Ascending aorta (tissue), 2 donors: ENCODE measurements around the gene HOXB5. TPM values are rescaled to one million over a fixed set of nuclear protein-coding genes. Genes with fewer than 3 reads are reported as not detected.

ENCODE experiments used
- DNase-seq, 2 donors: peaks; one replicate each; pipeline ENCODE4 v3.0.0-alpha.2; 2019; ENCODE audit warnings: low spot score in 2 of 2
- H3K27ac ChIP-seq, 2 donors: fragments of 200-600 bp; sonication (generic); one replicate each; pipeline ENCODE4 v1.5.1; 2016 to 2017; ENCODE audit warnings: mild to moderate bottlenecking in 1 of 2
- H3K27me3 ChIP-seq: fragments of 200-600 bp; sonication (generic); one replicate; pipeline ENCODE4 v1.5.1; 2017
- H3K36me3 ChIP-seq, 2 donors: fragments of 200-600 bp; sonication (generic); one replicate each; pipeline ENCODE4 v1.5.1; 2016
- H3K4me1 ChIP-seq, 2 donors: fragments of 200-600 bp; sonication (generic); one replicate each; pipeline ENCODE4 v1.5.1; 2016 to 2017; ENCODE audit warnings: mild to moderate bottlenecking in 1 of 2
- H3K4me3 ChIP-seq, 2 donors: fragments of 200-600 bp; sonication (generic); one replicate each; pipeline ENCODE4 v1.5.1; 2016 to 2017; ENCODE audit warnings: mild to moderate bottlenecking in 1 of 2
- H3K9me3 ChIP-seq, 2 donors: fragments of 200-600 bp; sonication (generic); one replicate each; pipeline ENCODE4 v1.5.1; 2016
- CTCF ChIP-seq, 3 experiments: fragments of 200-600 bp in 2 of 3; fragments of 450-650 bp in 1 of 3; sonication (generic) in 2 of 3; IDR thresholded peaks; one replicate each; pipeline ENCODE4 v1.5.1; 2016 to 2019; ENCODE audit warnings: antibody characterized with exemption in 3 of 3, mild to moderate bottlenecking in 1 of 3, moderate library complexity in 1 of 3
- intact Hi-C: fragments of 100-400 bp; cut with DNase I; formaldehyde crosslinking; loops from one replicate; pipeline ENCODE4 v1.15.1; 2023
- total RNA-seq: library from RNA; depleted of rRNA; stranded (reverse); fragments of >200 nt; gene quantifications from one replicate; pipeline ENCODE4 v1.1.0, GENCODE V29; 2016

The HOXB5 gene
- total RNA-seq, 1 donor from 2014 or later = 0.53 TPM

DNA sequence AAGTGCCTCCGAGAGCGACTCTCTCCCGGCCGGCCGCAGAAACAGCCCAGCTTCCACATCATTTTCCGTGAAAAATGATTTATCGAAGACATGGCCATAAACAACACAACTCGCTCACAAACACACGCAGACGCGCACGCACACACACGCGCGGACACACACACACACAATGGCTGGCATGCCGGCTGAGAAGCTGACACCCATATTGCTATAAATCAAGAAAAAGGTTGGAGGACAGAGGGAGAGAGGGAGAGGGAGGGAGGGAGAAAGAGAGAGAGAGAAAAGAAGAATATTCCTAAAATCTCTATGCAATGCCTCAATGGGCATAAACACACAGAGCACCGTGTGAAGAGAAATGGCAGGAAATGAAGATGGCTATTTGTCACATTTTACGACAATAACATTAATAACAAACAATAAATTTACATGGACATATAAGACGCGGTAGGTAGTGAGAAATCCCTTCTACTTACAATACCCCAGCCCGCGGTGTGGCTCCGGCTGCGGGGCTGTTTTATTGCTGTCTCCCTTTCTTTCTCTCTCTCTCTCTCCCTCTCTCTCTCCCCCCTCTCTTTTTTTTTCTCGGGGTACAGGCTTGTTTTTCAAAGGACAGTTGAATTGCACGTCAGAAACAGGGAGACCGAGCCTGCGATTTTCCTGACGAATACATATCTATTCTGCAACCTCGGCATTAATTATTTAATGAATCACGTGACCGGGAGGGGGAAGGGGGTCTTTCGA, 24.9 kb downstream of the HOXB5 start:
- Histone ChIP-seq H3K27me3 (no peaks in the 10 kb centered on the region), H3K27ac (peak overlapping the region; percentile 93 to 97), H3K9me3 (no peaks in the 10 kb centered on the region), H3K36me3 (no peaks in the 10 kb centered on the region), H3K4me1 (peaks cover 2 to 79% of the 10 kb centered on the region in 2 donors), H3K4me3 (peak overlapping the region; percentile 35 to 75)
- intact Hi-C loops = no loop called here
- DNase-seq = no peak
- TF ChIP-seq CTCF (IDR thresholded peaks at IDR 0.05) = no peak

DNA sequence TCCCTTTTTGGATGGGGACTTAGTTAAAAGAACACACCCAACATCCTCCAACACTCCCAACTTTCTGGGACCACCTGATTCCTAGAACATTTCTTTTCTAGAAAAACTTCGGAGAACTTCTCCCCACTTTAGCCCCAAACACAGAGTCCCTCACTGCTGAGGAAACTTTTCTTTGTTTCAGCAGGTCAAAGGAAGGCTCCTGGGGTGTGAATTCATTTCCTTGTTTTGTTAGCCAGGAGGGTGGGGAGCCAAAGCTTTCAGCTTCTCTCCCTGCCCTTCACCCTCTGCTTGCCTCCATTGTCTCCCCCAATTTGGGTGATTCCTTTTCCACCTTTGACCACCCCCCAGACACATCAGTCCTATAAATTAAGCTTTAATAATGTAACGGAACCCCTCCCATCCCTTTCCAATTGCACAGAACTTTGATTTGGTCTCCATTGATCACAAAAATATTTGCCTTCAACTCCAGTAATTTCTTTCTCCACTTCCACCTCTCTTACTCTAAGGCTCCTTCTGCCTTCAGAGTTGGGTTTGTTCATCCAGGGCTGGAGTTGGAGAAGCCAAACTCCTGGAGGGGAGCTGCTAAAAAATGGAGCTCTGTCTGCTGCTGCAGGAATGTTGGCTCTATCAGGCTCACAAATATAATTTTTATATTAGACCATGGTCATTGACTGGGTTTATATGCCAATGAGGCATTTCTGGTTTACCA, 25.8 kb downstream of the HOXB5 start:
- Histone ChIP-seq H3K4me3 (peak overlapping the region in 1 of 2 donors; percentile 75), H3K36me3 (no peaks in the 10 kb centered on the region), H3K4me1 (peaks cover 2 to 77% of the 10 kb centered on the region in 2 donors), H3K27ac (peak overlapping the region; percentile 93 to 97), H3K9me3 (no peaks in the 10 kb centered on the region), H3K27me3 (no peaks in the 10 kb centered on the region)
- no peak for DNase-seq
- intact Hi-C loops = no loop called here
- TF ChIP-seq CTCF (IDR thresholded peaks at IDR 0.05) = no peak

DNA sequence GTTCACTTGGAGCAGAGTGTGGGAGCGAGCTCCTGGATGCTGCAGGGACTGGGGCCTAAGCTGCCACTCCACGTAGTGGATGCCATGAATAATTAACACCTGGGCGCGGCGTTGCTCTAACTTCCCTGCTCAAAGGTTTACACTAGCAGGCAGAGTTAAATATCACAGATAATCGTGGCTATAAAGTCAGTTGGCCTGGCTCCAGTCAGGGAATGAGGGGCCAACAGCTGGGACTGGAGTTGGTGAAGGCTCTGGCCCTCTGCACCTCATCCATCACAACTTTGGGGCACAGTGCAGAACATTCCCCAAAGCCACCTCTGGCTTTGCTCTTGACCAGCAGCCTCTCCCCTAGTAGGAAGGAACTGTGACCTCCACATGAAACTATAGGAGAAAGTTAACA, 26.4 kb downstream of the HOXB5 start:
- DNase-seq = no peak
- no peaks in the 10 kb centered on the region for H3K9me3 ChIP-seq
- no peak for TF ChIP-seq CTCF (IDR thresholded peaks at IDR 0.05)
- H3K4me3 ChIP-seq = no peak overlapping the region
- intact Hi-C loops = no loop called here
- H3K36me3 ChIP-seq = no peaks in the 10 kb centered on the region
- no peaks in the 10 kb centered on the region for H3K27me3 ChIP-seq
- peaks cover 2 to 74% of the 10 kb centered on the region in 2 donors for H3K4me1 ChIP-seq
- peak overlapping the region; percentile 58 to 97 for H3K27ac ChIP-seq

GRCh38 chr17:48566717-48567116, 26.9 kb downstream of the HOXB5 start:
- no peak overlapping the region for H3K4me3 ChIP-seq
- H3K4me1 ChIP-seq = peaks cover 2 to 74% of the 10 kb centered on the region in 2 donors
- no peaks in the 10 kb centered on the region for H3K36me3 ChIP-seq
- DNase-seq = no peak
- no peaks in the 10 kb centered on the region for H3K27me3 ChIP-seq
- intact Hi-C loops = no loop called here
- no peaks in the 10 kb centered on the region for H3K9me3 ChIP-seq
- no peak for TF ChIP-seq CTCF (IDR thresholded peaks at IDR 0.05)
- H3K27ac ChIP-seq = peak overlapping the region; percentile 58 to 97

- peaks cover 2 to 73% of the 10 kb centered on the region in 2 donors for H3K4me1 ChIP-seq
- H3K9me3 ChIP-seq = no peaks in the 10 kb centered on the region
- H3K27ac ChIP-seq = peak overlapping the region; percentile 74 to 97
- no peaks in the 10 kb centered on the region for H3K27me3 ChIP-seq
- no peak for TF ChIP-seq CTCF (IDR thresholded peaks at IDR 0.05)
- no peak overlapping the region for H3K4me3 ChIP-seq
- intact Hi-C loops = no loop called here
- no peaks in the 10 kb centered on the region for H3K36me3 ChIP-seq
- DNase-seq = no peak
Observed at GRCh38 chr17:48565925-48566710, 27.5 kb downstream of the HOXB5 start.
